HEK293 (cell line): ENCODE data around the gene ATP1A3.
A peak's percentile ranks its signal among the peaks of the same experiment; 100 is the strongest.

Experiments used
- EGR2 ChIP-seq: fragments of 450-650 bp; formaldehyde crosslinking; IDR thresholded peaks from 2 replicates; pipeline ENCODE4 v1.5.1; 2016; ENCODE audit warnings: low read depth, missing biosample characterization, missing genetic modification characterization
- KLF1 ChIP-seq: fragments of 450-650 bp; formaldehyde crosslinking; IDR thresholded peaks from 2 replicates; pipeline ENCODE4 v1.5.1; 2016; ENCODE audit warnings: missing biosample characterization, missing genetic modification characterization
- OVOL3 ChIP-seq: fragments of 450-650 bp; formaldehyde crosslinking; IDR thresholded peaks from 2 replicates; pipeline ENCODE4 v1.5.1; 2016; ENCODE audit warnings: missing biosample characterization, missing genetic modification characterization
- PRDM1 ChIP-seq: fragments of 450-650 bp; formaldehyde crosslinking; IDR thresholded peaks from 2 replicates; pipeline ENCODE4; 2016; ENCODE audit warnings: missing biosample characterization, missing genetic modification characterization
- REPIN1 ChIP-seq: fragments of 450-650 bp; formaldehyde crosslinking; IDR thresholded peaks from 2 replicates; pipeline ENCODE4 v1.5.1; 2017; ENCODE audit warnings: missing biosample characterization, missing genetic modification characterization, low read depth
- SP2 ChIP-seq: fragments of 450-650 bp; formaldehyde crosslinking; IDR thresholded peaks from 2 replicates; pipeline ENCODE4 v1.5.1; 2016; ENCODE audit warnings: missing biosample characterization, missing genetic modification characterization
- SP3 ChIP-seq: fragments of 450-650 bp; formaldehyde crosslinking; IDR thresholded peaks from 2 replicates; pipeline ENCODE4 v1.5.1; 2016; ENCODE audit warnings: missing biosample characterization, missing genetic modification characterization
- TRIM28 ChIP-seq: IDR thresholded peaks from 2 replicates; pipeline ENCODE4 v1.6.1; 2011; ENCODE audit warnings: low read length, control low read depth, borderline replicate concordance
- YY2 ChIP-seq: fragments of 450-650 bp; formaldehyde crosslinking; IDR thresholded peaks from 2 replicates; pipeline ENCODE4 v1.5.1; 2016; ENCODE audit warnings: missing biosample characterization, missing genetic modification characterization
- ZFHX2 ChIP-seq: fragments of 450-650 bp; formaldehyde crosslinking; conservative IDR thresholded peaks from 2 replicates; pipeline ENCODE4 v1.5.1; 2016; ENCODE audit warnings: missing biosample characterization, missing genetic modification characterization
- ZNF266 ChIP-seq: fragments of 450-650 bp; formaldehyde crosslinking; IDR thresholded peaks from 2 replicates; pipeline ENCODE4 v1.5.1; 2016; ENCODE audit warnings: missing biosample characterization, missing genetic modification characterization, low read depth
- ZNF426 ChIP-seq: fragments of 450-650 bp; formaldehyde crosslinking; IDR thresholded peaks from 2 replicates; pipeline ENCODE4 v1.5.1; 2017; ENCODE audit warnings: missing biosample characterization, missing genetic modification characterization, mild to moderate bottlenecking, inconsistent platforms, moderate library complexity
- ZNF510 ChIP-seq: fragments of 450-650 bp; formaldehyde crosslinking; IDR thresholded peaks from 2 replicates; pipeline ENCODE4 v1.5.1; 2018; ENCODE audit warnings: mild to moderate bottlenecking, missing genetic modification characterization, missing biosample characterization; ENCODE audit not compliant: insufficient replicate concordance
- ZNF629 ChIP-seq: fragments of 450-650 bp; formaldehyde crosslinking; IDR thresholded peaks from 2 replicates; pipeline ENCODE4 v1.5.1; 2017; ENCODE audit warnings: missing biosample characterization, missing genetic modification characterization
- ZNF658 ChIP-seq: fragments of 450-650 bp; formaldehyde crosslinking; IDR thresholded peaks from 2 replicates; pipeline ENCODE4; 2016; ENCODE audit warnings: missing biosample characterization, missing genetic modification characterization
- ZNF660 ChIP-seq: fragments of 450-650 bp; IDR thresholded peaks from 2 replicates; pipeline ENCODE4 v1.5.1; 2018; ENCODE audit warnings: missing biosample characterization, mild to moderate bottlenecking, missing genetic modification characterization
- ZNF664 ChIP-seq: fragments of 450-650 bp; formaldehyde crosslinking; IDR thresholded peaks from 2 replicates; pipeline ENCODE4 v1.5.1; 2016; ENCODE audit warnings: missing biosample characterization, missing genetic modification characterization
- ZNF701 ChIP-seq: fragments of 450-650 bp; formaldehyde crosslinking; IDR thresholded peaks from 2 replicates; pipeline ENCODE4 v1.5.1; 2016; ENCODE audit warnings: missing biosample characterization, missing genetic modification characterization
- ZNF76 ChIP-seq: fragments of 450-650 bp; formaldehyde crosslinking; IDR thresholded peaks from 2 replicates; pipeline ENCODE4; 2016; ENCODE audit warnings: low read depth, missing biosample characterization, missing genetic modification characterization, borderline replicate concordance
- TF ChIP-seq, protein P1 (sequence below): fragments of 450-650 bp; formaldehyde crosslinking; IDR thresholded peaks from 2 replicates; pipeline ENCODE4 v1.5.1; 2016; ENCODE audit warnings: missing biosample characterization, missing genetic modification characterization, borderline replicate concordance
- TF ChIP-seq, protein P2 (sequence below): fragments of 450-650 bp; formaldehyde crosslinking; IDR thresholded peaks from 2 replicates; pipeline ENCODE4 v1.5.1; 2016; ENCODE audit warnings: missing biosample characterization, missing genetic modification characterization
- TF ChIP-seq, protein P3 (sequence below): fragments of 450-650 bp; formaldehyde crosslinking; IDR thresholded peaks from 2 replicates; pipeline ENCODE4 v1.5.1; 2017; ENCODE audit warnings: missing biosample characterization, mild to moderate bottlenecking, missing genetic modification characterization, moderate library complexity

Gene ATP1A3

DNA sequence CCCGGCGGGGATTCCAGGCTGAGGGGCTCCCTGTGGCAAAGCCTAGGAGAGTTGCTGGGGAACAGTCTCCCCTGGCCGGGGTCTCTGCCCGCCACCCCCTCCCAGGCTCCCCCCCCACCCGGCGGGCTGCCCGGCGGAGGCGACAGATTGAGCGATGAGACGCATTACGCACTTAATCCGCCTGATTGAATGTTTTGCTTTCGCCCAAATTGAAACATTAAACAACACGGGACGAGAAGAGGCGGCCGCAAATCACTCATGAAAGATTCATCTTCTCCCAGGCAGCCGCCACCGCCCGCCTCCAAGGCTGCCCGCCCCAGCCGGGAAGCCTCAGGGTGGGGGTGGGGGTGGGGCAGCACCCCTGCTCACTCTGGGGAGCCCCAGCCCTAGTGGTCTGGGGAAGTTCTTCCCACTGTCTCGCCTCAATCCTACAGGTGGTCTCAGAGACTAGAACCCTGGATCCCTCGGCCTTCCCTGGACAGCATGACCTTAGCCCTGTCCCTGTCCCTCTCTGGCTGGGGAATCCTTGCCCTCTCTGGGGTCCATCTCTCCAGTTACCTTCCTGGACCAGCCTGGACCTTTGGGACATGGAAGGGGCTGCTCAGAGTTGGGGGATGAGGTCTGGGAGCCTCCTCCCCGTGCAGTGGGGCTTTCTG lies 58.1 kb downstream of the ATP1A3 start (continued):
- TF ChIP-seq, protein P1, sequence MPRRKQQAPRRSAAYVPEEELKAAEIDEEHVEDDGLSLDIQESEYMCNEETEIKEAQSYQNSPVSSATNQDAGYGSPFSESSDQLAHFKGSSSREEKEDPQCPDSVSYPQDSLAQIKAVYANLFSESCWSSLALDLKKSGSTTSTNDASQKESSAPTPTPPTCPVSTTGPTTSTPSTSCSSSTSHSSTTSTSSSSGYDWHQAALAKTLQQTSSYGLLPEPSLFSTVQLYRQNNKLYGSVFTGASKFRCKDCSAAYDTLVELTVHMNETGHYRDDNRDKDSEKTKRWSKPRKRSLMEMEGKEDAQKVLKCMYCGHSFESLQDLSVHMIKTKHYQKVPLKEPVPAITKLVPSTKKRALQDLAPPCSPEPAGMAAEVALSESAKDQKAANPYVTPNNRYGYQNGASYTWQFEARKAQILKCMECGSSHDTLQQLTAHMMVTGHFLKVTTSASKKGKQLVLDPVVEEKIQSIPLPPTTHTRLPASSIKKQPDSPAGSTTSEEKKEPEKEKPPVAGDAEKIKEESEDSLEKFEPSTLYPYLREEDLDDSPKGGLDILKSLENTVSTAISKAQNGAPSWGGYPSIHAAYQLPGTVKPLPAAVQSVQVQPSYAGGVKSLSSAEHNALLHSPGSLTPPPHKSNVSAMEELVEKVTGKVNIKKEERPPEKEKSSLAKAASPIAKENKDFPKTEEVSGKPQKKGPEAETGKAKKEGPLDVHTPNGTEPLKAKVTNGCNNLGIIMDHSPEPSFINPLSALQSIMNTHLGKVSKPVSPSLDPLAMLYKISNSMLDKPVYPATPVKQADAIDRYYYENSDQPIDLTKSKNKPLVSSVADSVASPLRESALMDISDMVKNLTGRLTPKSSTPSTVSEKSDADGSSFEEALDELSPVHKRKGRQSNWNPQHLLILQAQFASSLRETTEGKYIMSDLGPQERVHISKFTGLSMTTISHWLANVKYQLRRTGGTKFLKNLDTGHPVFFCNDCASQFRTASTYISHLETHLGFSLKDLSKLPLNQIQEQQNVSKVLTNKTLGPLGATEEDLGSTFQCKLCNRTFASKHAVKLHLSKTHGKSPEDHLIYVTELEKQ (tag by site-specific recombination): no peak
- no peak for TF ChIP-seq REPIN1 (tag by site-specific recombination)
- TF ChIP-seq KLF1 (tag by site-specific recombination): peak; percentile 91
- TF ChIP-seq ZNF510: no peak
- no peak for TF ChIP-seq TRIM28
- no peak for TF ChIP-seq ZNF426 (tag by site-specific recombination)
- TF ChIP-seq, protein P2, sequence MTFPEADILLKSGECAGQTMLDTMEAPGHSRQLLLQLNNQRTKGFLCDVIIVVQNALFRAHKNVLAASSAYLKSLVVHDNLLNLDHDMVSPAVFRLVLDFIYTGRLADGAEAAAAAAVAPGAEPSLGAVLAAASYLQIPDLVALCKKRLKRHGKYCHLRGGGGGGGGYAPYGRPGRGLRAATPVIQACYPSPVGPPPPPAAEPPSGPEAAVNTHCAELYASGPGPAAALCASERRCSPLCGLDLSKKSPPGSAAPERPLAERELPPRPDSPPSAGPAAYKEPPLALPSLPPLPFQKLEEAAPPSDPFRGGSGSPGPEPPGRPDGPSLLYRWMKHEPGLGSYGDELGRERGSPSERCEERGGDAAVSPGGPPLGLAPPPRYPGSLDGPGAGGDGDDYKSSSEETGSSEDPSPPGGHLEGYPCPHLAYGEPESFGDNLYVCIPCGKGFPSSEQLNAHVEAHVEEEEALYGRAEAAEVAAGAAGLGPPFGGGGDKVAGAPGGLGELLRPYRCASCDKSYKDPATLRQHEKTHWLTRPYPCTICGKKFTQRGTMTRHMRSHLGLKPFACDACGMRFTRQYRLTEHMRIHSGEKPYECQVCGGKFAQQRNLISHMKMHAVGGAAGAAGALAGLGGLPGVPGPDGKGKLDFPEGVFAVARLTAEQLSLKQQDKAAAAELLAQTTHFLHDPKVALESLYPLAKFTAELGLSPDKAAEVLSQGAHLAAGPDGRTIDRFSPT (tag by site-specific recombination): no peak
- TF ChIP-seq ZNF658 (tag by site-specific recombination): no peak
- 0 out of 2 replicates have a peak, but pooled peaks have one; percentile 21 for TF ChIP-seq SP3 (tag by site-specific recombination)
- TF ChIP-seq SP2 (tag by site-specific recombination): peak; percentile 30; the same call in 1 of the 2 replicates
- no peak for TF ChIP-seq ZNF701
- TF ChIP-seq YY2 (tag by site-specific recombination): no peak
- no peak for TF ChIP-seq PRDM1 (tag by site-specific recombination)
- TF ChIP-seq ZFHX2 (tag by site-specific recombination): peak; percentile 88
- no peak for TF ChIP-seq OVOL3 (tag by site-specific recombination)
- no peak for TF ChIP-seq ZNF629 (tag by site-specific recombination)
- TF ChIP-seq ZNF76 (tag by site-specific recombination): no peak
- TF ChIP-seq ZNF660 (tag by site-specific recombination): no peak
- TF ChIP-seq EGR2 (tag by site-specific recombination): peak; percentile 90
- no peak for TF ChIP-seq ZNF664 (tag by site-specific recombination)
- TF ChIP-seq, protein P3, sequence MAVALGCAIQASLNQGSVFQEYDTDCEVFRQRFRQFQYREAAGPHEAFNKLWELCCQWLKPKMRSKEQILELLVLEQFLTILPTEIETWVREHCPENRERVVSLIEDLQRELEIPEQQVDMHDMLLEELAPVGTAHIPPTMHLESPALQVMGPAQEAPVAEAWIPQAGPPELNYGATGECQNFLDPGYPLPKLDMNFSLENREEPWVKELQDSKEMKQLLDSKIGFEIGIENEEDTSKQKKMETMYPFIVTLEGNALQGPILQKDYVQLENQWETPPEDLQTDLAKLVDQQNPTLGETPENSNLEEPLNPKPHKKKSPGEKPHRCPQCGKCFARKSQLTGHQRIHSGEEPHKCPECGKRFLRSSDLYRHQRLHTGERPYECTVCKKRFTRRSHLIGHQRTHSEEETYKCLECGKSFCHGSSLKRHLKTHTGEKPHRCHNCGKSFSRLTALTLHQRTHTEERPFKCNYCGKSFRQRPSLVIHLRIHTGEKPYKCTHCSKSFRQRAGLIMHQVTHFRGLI (tag by site-specific recombination): no peak
- TF ChIP-seq ZNF266: no peak
